Pulmonary artery endothelial cell (primary cell): ENCODE results near the gene DISC1. TPM values are rescaled to one million over a fixed set of nuclear protein-coding genes. Genes with fewer than 3 reads are reported as not detected.

Experiments
- DNase-seq: peaks from one replicate; pipeline ENCODE4 v3.0.0-alpha.2; 2011; ENCODE audit warnings: low read depth, low spot score
- total RNA-seq: library from RNA; depleted of rRNA; stranded (reverse); fragments of >200 nt; gene quantifications from 2 replicates; pipeline ENCODE4 v1.2.3, GENCODE V29; 2014

Gene DISC1
- total RNA-seq, 1 donor from 2014 or later: 10.9 TPM

DNA sequence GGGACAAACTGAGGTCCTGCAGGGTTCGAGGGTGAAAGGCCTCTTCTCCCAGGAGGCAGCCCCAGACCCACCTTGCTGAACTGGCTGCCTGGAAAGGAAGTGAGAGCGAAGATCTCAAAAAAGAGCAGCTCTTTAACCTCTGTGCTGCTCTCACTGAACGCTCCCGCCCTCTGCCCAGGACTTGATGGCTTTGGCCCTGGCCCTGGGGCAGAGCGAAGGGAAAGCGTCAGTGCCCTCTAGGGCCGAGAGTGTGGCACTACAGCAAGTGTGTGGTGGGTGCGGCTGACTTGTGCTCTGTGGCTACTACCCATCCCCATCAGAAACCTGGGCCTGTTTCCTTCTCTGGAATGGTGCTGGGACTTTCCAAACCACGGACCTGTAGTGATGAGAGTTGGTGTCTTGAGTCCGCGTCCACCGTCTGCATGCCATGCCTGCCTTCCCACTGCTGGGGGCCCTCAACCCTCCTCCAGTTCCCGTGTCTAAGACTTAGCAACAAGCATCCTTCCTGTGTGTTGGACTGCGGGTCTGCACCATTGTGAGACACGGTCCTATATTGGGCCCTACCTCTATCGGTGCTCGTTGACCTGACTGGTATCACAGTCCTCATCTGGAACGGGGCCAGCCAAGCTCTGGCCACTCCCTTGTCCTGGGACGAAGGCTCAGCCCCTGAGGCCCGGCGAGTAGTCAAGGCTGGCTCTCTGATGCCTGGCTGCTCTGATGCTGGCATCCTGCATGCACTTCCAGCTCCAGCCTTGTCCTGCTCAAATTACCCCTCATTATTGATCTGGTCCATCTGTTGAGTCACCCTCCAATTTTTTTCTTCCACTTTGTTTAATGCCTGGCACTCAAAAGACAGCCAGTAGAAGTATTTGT, 180.3 kb downstream of the DISC1 start:
- no peak for DNase-seq

GRCh38 chr1:231807541-231807940, 181.0 kb downstream of the DISC1 start:
- no peak for DNase-seq

GRCh38 chr1:231808116-231808515, 181.5 kb downstream of the DISC1 start:
- DNase-seq: no peak

- no peak for DNase-seq
These were observed 182.4 kb downstream of the DISC1 start for GRCh38 chr1:231808990-231809389.

DNA sequence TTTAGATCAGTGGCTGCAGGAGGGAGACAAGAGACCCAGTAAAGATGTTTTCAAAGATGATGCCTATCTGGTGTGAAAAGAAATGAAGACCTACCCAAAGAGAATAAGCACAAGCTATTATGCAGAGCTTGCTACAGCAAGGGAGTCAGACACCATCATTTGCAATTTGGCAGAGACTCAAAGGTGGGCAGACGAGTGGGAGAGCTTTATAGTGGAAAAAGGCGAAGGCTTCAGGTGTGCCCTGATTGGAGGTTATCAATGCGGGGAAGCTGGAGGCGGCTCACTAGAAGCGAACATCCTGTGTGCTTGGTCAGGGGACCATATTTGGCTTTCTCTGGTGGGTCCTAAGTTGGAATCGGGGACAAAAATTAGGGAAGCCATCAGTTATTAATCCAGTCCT, 183.8 kb downstream of the DISC1 start:
- no peak for DNase-seq

DNA sequence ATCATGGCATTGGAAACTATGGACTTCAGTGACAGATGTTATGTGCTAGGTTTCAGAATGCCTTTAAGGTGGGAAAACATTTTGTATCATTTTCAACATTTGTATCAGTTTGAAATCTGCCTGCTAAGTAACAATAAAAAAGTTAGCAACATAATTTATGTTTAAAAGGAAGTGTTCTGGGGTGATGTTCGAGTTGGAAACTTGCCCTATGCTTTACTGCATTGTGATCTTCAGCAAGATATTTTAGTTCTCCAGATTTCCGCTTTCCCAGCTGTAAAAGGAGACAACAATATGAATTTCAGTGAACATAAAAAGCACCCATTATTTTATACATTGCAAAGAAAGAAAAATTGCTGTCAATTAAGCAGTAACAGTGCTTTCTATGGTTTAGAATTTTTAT, 187.4 kb downstream of the DISC1 start:
- DNase-seq: no peak

GRCh38 chr1:231814521-231814920, 187.9 kb downstream of the DISC1 start:
- DNase-seq: no peak

DNA sequence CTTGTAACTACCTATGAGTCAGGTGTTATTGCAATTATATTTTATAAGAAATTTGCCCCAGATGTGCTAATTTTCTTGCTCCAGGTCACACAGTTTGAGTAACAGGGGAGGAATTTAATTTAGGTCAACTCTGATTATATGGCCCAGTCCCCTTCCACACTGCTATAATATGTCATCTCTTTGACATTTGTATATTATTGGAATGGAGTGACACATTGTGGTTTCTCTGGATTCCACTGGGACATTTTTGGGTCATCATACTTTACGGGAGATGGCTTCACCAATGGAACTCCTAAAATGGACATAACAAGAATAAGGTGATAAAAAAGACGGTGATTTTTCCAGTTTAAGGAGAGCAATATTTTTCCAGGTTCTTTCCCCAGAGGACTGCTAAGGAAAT, 191.2 kb downstream of the DISC1 start:
- no peak for DNase-seq

GRCh38 chr1:231818337-231818736, 191.7 kb downstream of the DISC1 start:
- no peak for DNase-seq

GRCh38 chr1:231821281-231821680, 194.7 kb downstream of the DISC1 start:
- DNase-seq: no peak

DNA sequence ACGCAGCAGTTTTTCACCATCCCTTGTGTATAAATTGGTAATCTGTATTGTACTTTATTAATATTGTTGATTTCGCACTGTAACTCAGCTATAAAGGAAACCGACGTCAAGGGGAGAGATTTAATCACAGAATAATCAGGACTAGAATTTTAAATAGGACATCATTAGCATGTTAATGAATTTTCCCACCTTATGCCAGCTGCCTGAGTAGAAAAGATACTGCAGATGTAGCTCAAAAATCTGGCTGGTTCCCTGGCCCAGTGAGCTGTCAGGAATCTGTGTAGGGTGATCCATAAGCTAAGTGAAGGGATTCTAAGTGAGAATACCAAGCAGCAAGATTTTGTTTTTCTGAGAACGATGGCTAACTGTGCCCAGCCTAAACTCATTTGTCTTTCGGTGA, 195.5 kb downstream of the DISC1 start:
- DNase-seq: no peak

- DNase-seq: no peak
These were observed 200.0 kb downstream of the DISC1 start for GRCh38 chr1:231826566-231826965.

DNA sequence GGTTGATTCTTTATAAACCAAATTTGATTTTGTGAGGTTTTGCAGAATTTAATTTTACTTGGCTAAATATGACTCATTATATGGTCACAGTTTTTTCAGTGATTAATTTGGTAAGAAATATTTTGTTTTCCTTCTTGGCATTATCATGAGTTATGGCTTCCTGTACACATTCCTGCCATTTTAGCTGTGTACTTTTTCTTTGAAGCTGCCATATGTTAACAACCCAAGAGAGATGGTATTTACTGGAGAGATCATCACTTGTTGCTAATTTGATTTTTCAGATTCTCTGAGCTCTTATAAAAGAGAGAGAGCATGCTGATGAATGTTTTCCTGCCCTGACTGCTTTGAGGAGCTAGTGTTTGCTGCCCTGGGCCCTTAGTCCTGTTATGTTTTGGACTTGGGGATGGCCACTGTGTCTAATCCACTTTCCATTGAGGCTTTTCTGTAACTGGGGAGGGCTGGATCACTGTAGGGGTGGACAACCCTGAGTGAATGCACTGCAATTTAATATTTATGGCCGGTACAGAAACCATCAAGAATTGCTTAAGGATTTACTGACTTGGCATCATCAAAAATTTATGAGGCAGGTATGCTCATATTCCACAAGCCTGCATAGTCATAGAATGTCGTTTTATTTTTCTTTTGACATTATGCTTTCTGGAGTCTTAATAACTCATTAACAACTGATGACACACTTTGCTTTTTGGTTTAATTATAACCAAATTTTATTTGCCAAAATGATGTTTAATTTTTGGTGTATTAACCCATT, 200.9 kb downstream of the DISC1 start:
- peak; percentile 69 for DNase-seq

GRCh38 chr1:231828182-231828920, 201.8 kb downstream of the DISC1 start:
- DNase-seq: peak; percentile 93

DNA sequence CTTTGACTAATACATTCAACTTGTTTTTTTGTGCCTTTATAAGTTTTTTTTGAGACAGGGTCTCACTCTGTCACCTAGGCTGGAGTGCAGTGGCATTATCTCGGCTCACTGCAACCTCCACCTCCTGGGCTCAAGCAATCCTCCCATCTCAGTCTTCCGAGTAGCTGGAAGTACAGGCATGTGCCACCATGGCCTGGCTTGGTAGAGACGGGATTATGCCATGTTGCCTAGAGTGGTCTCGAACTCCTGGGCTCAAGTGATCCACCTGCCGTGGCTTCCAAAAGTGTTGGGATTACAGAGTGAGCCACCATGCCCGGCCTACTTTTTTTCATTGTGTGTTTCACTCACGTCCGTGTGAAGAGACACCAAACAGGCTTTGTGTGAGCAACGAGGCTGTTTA, 202.7 kb downstream of the DISC1 start:
- DNase-seq: no peak

- no peak for DNase-seq
These were observed 209.8 kb downstream of the DISC1 start for GRCh38 chr1:231836227-231836893.

GRCh38 chr1:231838521-231838920, 211.9 kb downstream of the DISC1 start:
- no peak for DNase-seq

DNA sequence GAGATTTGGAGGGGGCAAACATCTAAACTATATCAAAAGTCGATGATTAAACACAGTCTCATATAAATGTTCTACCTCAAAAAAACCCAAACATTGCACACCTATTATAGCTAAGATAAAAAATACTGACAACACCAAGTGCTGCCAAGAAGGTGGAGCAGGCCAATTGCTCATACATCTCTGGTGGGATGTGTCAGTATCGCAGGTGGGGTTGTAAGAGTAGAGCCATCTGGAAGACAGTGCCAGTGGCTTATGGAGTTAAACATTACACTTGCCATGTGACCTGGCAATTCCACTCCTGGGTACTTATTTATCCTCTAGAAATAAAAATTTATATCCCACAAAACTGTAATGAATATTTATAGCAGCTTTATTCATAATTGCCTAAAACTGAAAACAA, 213.4 kb downstream of the DISC1 start:
- DNase-seq: no peak

DNA sequence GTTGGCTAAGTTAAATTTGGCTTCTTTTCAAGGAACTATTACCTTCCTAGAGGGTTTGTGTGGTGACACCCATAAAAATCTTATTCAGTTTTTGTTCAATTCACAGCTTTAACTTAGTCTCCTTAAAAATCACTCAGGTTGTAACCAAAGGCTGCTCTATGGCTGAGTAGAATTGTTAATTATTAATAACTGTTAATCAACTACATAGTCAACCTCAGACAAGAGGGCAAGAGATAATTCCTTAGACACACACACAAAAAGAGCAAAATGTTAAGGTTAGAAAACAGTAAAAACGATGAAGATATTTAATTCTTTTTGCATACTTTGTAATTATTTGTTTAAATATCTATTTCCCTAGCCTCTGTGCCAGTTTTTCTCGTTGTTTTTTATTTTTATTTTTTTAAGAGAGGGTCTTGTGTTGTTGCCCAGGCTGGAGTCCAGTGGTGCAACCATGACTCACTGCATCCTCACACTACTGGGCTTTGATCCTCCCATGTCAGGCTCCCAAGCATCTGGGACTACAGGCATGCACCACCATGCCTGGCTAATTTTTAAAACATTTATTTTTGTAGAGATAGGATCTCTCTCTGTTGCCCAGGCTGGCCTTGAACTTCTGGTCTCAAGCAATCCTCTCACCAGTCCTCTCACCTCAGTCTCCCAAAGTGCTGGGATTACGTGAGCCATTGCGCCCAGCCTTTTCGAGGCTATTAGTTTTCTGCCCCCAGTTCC, 215.2 kb downstream of the DISC1 start:
- no peak for DNase-seq

GRCh38 chr1:231842441-231842840, 215.9 kb downstream of the DISC1 start:
- DNase-seq: no peak
